ENCODE data around the gene HOXD4. TPM values are rescaled to one million over a fixed set of nuclear protein-coding genes. Genes with fewer than 3 reads are reported as not detected.

Gene HOXD4
- total RNA-seq, 1 donor from 2014 or later = 0.97 TPM

DNA sequence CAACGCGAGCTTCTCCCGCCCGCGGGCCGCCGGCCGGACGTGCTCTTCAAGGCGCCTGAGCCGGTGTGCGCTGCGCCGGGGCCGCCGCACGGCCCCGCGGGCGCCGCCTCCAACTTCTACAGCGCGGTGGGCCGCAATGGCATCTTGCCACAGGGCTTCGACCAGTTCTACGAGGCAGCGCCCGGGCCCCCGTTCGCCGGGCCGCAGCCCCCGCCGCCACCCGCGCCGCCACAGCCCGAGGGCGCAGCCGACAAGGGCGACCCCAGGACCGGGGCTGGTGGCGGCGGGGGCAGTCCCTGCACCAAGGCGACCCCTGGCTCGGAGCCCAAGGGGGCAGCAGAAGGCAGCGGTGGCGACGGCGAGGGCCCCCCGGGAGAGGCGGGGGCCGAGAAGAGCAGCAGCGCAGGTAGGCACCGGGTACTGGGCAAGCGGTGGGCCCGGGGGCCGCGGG lies 43.6 kb upstream of the HOXD4 start:
- no peak for ATAC-seq
- Histone ChIP-seq H3K27me3 (ENCODE audit: low read depth) (peaks cover 98% of the 10 kb centered on the region), H3K27ac (no peak overlapping the region), H3K36me3 (no peaks in the 10 kb centered on the region), H3K9me3 (no peaks in the 10 kb centered on the region), H3K4me1 (peaks cover 29% of the 10 kb centered on the region), H3K4me3 (no peak overlapping the region)
- no peak for DNase-seq
- TF ChIP-seq CTCF (IDR thresholded peaks at IDR 0.05) = no peak
- intact Hi-C loops (cut with DNase I) = no loop called here

GRCh38 chr2:176109192-176109901 lies 42.0 kb upstream of the HOXD4 start:
- ATAC-seq (no peak), DNase-seq (no peak)
- Histone ChIP-seq H3K4me1 (peaks cover 25% of the 10 kb centered on the region), H3K9me3 (no peaks in the 10 kb centered on the region), H3K4me3 (no peak overlapping the region), H3K36me3 (no peaks in the 10 kb centered on the region), H3K27ac (no peak overlapping the region), H3K27me3 (ENCODE audit: low read depth) (peaks cover 98% of the 10 kb centered on the region)
- no peak for TF ChIP-seq CTCF (IDR thresholded peaks at IDR 0.05)
- intact Hi-C loops (cut with DNase I) = no loop called here

GRCh38 chr2:176109946-176110345 lies 41.4 kb upstream of the HOXD4 start:
- ATAC-seq (no peak), DNase-seq (no peak)
- no peaks in the 10 kb centered on the region for H3K36me3 ChIP-seq
- peaks cover 98% of the 10 kb centered on the region for H3K27me3 ChIP-seq (ENCODE audit: low read depth)
- no peak overlapping the region for H3K27ac ChIP-seq
- peaks cover 19% of the 10 kb centered on the region for H3K4me1 ChIP-seq
- H3K9me3 ChIP-seq = no peaks in the 10 kb centered on the region
- intact Hi-C loops (cut with DNase I) = no loop called here
- TF ChIP-seq CTCF (IDR thresholded peaks at IDR 0.05) = no peak
- H3K4me3 ChIP-seq = no peak overlapping the region

DNA sequence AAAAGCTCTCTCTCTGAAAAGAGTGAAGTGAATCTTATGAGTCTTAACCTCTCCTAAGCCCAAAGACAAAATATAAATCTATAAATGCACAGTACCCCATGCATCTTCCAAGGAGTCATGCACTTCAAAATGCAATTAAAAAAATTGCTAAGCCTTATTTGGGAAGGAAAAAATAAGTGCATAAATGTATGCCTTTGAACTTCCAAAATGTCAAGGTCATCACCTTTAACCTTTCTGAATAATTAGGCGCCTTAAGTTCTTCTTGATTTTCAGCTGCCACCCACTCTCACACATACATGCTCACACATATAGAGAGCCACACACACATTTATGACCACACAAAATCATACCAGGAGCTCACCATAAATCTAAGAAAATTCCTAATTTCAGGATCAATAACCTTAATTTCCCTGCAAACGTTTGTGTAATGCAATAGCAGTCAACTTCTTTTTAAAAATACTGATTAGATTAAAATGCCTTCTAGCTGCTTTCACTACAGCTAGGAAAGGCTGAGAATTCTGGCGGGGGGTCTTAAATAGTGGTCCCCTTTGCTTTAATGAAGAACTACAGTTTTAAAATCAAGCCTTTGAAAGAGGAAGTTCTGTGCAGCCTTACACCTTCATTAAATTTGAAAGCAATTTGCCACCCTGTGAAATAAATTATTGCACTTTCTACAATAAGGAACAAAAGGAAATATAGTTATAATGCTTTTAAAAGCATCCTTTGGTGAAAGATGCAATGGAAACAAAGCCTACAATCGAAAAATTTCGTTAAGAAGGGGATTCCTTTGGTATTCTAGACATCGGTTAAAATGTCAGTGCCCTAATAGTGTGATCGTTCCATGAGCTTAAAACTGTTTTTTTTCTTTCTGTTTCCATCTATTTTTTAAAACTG lies 40.7 kb upstream of the HOXD4 start:
- ATAC-seq (no peak), DNase-seq (no peak)
- Histone ChIP-seq H3K36me3 (no peaks in the 10 kb centered on the region), H3K27ac (no peak overlapping the region), H3K27me3 (ENCODE audit: low read depth) (peaks cover 98% of the 10 kb centered on the region), H3K9me3 (no peaks in the 10 kb centered on the region), H3K4me3 (no peak overlapping the region), H3K4me1 (peaks cover 19% of the 10 kb centered on the region)
- intact Hi-C loops (cut with DNase I) = no loop called here
- no peak for TF ChIP-seq CTCF (IDR thresholded peaks at IDR 0.05)

- ATAC-seq (no peak), DNase-seq (no peak)
- H3K4me1 ChIP-seq = peaks cover 17% of the 10 kb centered on the region
- no peak overlapping the region for H3K4me3 ChIP-seq
- no peak overlapping the region for H3K27ac ChIP-seq
- intact Hi-C loops (cut with DNase I) = no loop called here
- peak; percentile 37 for TF ChIP-seq CTCF (IDR thresholded peaks at IDR 0.05)
- no peaks in the 10 kb centered on the region for H3K36me3 ChIP-seq
- H3K27me3 ChIP-seq (ENCODE audit: low read depth) = peaks cover 98% of the 10 kb centered on the region
- no peaks in the 10 kb centered on the region for H3K9me3 ChIP-seq
Observed at GRCh38 chr2:176111309-176111663, 40.1 kb upstream of the HOXD4 start.

All from lower lobe of right lung (tissue), 2 donors.